ENCODE results near the gene ADGRL2. TPM values are rescaled to one million over a fixed set of nuclear protein-coding genes. Genes with fewer than 3 reads are reported as not detected.

Gene ADGRL2
- total and polyA plus RNA-seq, 9 of the 15 experiments (the other 6 are each of a cell fraction or from before 2014, with no cell fraction given), result 0.03 to 0.15 (median 0.13) TPM; not detected in 6

GRCh38 chr1:81809808-81810207 lies 9.1 kb downstream of the ADGRL2 start:
- H3K9me3 ChIP-seq (replicated peaks; ENCODE audit: control insufficient read depth, insufficient read depth, low read depth, low read length), result no peaks in the 10 kb centered on the region
- H3K4me1 ChIP-seq (replicated peaks in 1 of 2; ENCODE audit: control insufficient read depth in 2 of 2, insufficient read depth in 2 of 2, low read length in 2 of 2), result no peaks in the 10 kb centered on the region
- TF ChIP-seq ZNF232 (CRISPR knock-in tag; IDR thresholded peaks at IDR 0.05) (no peak), ZNF263 (CRISPR knock-in tag; IDR thresholded peaks at IDR 0.05; ENCODE audit: borderline replicate concordance) (no peak)
- DNase-seq (ENCODE audit: extremely low read depth in 1 of 4, low spot score in 3 of 4) (no peak), ATAC-seq (no peak), FAIRE-seq (no peak)
- H3K27ac ChIP-seq (ENCODE audit: extremely low read depth, low read depth, low read length), result no peak overlapping the region
- BruUV-seq (replicated peaks), result no TSS peak
- no peak overlapping the region for H2AFZ ChIP-seq (ENCODE audit: low read depth, low read length)
- 8% methylated on average over 1 of the region's 1 CpG for WGBS (ENCODE audit: insufficient coverage, low coverage, missing lambda C conversion rate)
- no peaks in the 10 kb centered on the region for H4K20me1 ChIP-seq (replicated peaks; ENCODE audit: control insufficient read depth, insufficient read depth, low read length)
- H3K27me3 ChIP-seq (ENCODE audit: control insufficient read depth in 2 of 2, insufficient read depth in 2 of 2, low read length in 2 of 2), result no peaks in the 10 kb centered on the region
- H3K4me3 ChIP-seq, result no peak overlapping the region
- H3K9me1 ChIP-seq (ENCODE audit: control insufficient read depth, insufficient read depth, low read length), result no peaks in the 10 kb centered on the region
- H3K4me2 ChIP-seq (ENCODE audit: insufficient read depth, low read length), result no peak overlapping the region
- in situ Hi-C loops (cut with MboI) (no loop called here), intact Hi-C loops (cut with micrococcal nuclease) (no loop called here)
- ChIA-PET CTCF (ENCODE audit: low intra/inter-chr PET ratio) (no interaction called here), POLR2A (no interaction called here)
- H3K9ac ChIP-seq (ENCODE audit: insufficient read depth in 1 of 2, low read depth in 2 of 2, low read length in 2 of 2), result no peak overlapping the region
- H3K36me3 ChIP-seq (ENCODE audit: control insufficient read depth, insufficient read depth, low read length), result no peaks in the 10 kb centered on the region
- no peaks in the 10 kb centered on the region for H3K79me2 ChIP-seq (ENCODE audit: control insufficient read depth, insufficient read depth, low read length)

DNA sequence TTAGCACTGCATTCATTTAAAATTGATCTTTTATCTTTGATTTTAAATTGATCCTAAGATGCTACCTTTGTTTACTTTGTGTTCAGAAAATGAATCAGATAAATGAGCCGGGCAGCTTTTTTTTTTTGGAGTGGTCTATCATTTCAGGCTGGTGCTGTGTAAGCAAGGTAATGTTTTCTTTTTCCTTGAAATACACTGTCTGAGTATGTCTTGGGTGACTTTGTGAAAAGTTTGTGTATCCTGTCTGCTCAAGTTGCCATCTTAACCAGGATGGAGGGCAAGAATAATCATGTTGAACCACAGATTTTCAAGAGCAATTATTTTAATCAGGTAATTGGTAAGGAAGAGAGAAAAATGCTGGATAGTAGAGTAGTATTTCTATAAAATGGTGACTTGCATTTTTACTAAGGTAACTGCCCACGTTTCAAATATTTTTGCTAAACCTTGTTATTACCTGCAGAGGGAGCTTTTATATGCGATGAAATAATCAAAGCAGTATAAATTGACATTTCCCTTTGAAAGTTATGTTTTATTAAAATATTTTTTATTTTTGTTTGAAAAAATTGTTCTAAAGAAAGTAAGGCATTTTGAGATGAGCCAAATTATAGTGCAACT lies 11.1 kb downstream of the ADGRL2 start:
- Histone ChIP-seq H3K79me2 (ENCODE audit: control insufficient read depth, insufficient read depth, low read length) (no peaks in the 10 kb centered on the region), H4K20me1 (replicated peaks; ENCODE audit: control insufficient read depth, insufficient read depth, low read length) (no peaks in the 10 kb centered on the region), H3K9me3 (replicated peaks; ENCODE audit: control insufficient read depth, insufficient read depth, low read depth, low read length) (no peaks in the 10 kb centered on the region), H3K27me3 (ENCODE audit: control insufficient read depth in 2 of 2, insufficient read depth in 2 of 2, low read length in 2 of 2) (no peaks in the 10 kb centered on the region), H3K4me1 (replicated peaks in 1 of 2; ENCODE audit: control insufficient read depth in 2 of 2, insufficient read depth in 2 of 2, low read length in 2 of 2) (no peaks in the 10 kb centered on the region), H3K27ac (ENCODE audit: extremely low read depth, low read depth, low read length) (no peak overlapping the region), H3K4me3 (no peak overlapping the region), H2AFZ (ENCODE audit: low read depth, low read length) (no peak overlapping the region), H3K9me1 (ENCODE audit: control insufficient read depth, insufficient read depth, low read length) (no peaks in the 10 kb centered on the region), H3K9ac (ENCODE audit: insufficient read depth in 1 of 2, low read depth in 2 of 2, low read length in 2 of 2) (no peak overlapping the region), H3K36me3 (ENCODE audit: control insufficient read depth, insufficient read depth, low read length) (no peaks in the 10 kb centered on the region), H3K4me2 (ENCODE audit: insufficient read depth, low read length) (no peak overlapping the region)
- ChIA-PET CTCF (ENCODE audit: low intra/inter-chr PET ratio) (no interaction called here), POLR2A (no interaction called here)
- no TSS peak for BruUV-seq (replicated peaks)
- TF ChIP-seq HDAC2 (IDR thresholded peaks at IDR 0.05), result no peak
- DNase-seq (ENCODE audit: extremely low read depth in 1 of 4, low spot score in 3 of 4) (no peak), ATAC-seq (no peak), FAIRE-seq (no peak)
- in situ Hi-C loops (cut with MboI) (no loop called here), intact Hi-C loops (cut with micrococcal nuclease) (no loop called here)
- 10% methylated on average over 3 of the region's 3 CpGs for WGBS (ENCODE audit: insufficient coverage, low coverage, missing lambda C conversion rate)
